Dedifferentiated amniotic fluid mesenchymal stem cell (primary cell): ENCODE measurements around the gene NLRC4.
"Not testable (repeated sequence)": the region's sequence is repeated elsewhere in the genome, so short reads cannot be mapped to it uniquely, and the experiment has no call there.

Source experiments
- DNase-seq: peaks from one replicate; pipeline ENCODE4 v3.0.0-alpha.2; 2016; ENCODE audit errors: extremely low spot score

NLRC4 gene, protein sequence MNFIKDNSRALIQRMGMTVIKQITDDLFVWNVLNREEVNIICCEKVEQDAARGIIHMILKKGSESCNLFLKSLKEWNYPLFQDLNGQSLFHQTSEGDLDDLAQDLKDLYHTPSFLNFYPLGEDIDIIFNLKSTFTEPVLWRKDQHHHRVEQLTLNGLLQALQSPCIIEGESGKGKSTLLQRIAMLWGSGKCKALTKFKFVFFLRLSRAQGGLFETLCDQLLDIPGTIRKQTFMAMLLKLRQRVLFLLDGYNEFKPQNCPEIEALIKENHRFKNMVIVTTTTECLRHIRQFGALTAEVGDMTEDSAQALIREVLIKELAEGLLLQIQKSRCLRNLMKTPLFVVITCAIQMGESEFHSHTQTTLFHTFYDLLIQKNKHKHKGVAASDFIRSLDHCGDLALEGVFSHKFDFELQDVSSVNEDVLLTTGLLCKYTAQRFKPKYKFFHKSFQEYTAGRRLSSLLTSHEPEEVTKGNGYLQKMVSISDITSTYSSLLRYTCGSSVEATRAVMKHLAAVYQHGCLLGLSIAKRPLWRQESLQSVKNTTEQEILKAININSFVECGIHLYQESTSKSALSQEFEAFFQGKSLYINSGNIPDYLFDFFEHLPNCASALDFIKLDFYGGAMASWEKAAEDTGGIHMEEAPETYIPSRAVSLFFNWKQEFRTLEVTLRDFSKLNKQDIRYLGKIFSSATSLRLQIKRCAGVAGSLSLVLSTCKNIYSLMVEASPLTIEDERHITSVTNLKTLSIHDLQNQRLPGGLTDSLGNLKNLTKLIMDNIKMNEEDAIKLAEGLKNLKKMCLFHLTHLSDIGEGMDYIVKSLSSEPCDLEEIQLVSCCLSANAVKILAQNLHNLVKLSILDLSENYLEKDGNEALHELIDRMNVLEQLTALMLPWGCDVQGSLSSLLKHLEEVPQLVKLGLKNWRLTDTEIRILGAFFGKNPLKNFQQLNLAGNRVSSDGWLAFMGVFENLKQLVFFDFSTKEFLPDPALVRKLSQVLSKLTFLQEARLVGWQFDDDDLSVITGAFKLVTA

GRCh38 chr2:32264422-32265105, at the start of gene NLRC4:
Gene NLRC4, minus strand, starts transcription at chr2:32264886. Its CDS starts 8,111 bp downstream, at chr2:32256775.
- DNase-seq, result no peak

- DNase-seq, result no peak
These were observed 45.9 kb upstream of the NLRC4 start for GRCh38 chr2:32310577-32310976.

- not testable (repeated sequence) for DNase-seq
These were observed 29.4 kb upstream of the NLRC4 start for GRCh38 chr2:32293966-32294562.

DNA sequence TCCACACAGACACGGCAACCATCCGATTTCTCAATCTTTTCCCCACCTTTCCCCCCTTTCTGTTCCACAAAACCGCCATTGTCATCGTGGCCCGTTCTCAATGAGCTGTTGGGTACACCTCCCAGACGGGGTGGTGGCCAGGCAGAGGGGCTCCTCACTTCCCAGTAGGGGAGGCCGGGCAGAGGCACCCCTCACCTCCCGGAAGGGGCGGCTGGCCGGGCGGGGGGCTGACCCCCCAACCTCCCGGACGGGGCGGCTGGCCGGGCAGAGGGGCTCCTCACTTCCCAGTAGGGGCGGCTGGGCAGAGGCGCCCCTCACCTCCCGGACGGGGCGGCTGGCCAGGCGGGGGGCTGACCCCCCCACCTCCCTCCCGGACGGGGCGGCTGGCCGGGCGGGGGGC, 28.8 kb upstream of the NLRC4 start:
- DNase-seq, result not testable (repeated sequence)

- no peak for DNase-seq
These were observed 27.1 kb upstream of the NLRC4 start for GRCh38 chr2:32291746-32292145.

GRCh38 chr2:32290000-32290339, 25.3 kb upstream of the NLRC4 start:
- no peak for DNase-seq

DNA sequence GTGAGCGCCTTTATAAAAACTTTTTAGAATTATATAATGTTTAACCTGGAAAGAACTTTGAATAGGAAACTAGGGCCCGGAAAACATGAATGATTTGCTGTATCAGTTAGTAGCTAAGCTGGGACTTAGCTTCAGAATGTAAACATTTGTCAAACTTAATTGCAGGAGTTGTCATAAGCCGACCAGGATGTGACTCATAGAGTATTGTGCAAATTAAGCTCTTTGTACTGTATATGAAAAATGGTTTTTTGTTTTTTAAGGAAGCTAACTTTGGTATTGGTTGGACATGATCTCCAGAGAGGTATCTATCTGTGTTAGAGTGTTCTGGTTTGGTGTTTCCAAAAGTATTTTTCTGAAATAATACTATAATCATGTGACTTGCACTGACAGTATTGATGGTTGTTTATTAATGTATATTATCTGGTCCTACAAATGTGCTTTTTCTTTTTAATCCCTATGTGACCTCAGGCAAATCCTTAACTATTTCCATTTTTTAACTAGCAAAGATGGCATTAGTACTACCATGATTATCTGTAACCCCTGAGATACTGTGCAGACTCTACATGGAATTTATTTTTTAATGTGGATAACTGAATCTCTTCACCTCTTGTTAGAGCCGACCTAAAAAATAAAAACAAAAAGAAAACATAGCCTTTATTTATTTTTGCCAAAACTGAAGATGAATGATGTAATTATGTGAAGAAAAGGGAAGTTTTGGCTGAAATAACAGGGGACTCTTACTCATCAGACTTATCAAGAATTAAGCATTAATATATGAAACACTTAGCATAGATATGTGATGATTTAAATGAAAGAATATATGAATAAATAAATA, 24.7 kb upstream of the NLRC4 start:
- DNase-seq, result peak; percentile 63

DNA sequence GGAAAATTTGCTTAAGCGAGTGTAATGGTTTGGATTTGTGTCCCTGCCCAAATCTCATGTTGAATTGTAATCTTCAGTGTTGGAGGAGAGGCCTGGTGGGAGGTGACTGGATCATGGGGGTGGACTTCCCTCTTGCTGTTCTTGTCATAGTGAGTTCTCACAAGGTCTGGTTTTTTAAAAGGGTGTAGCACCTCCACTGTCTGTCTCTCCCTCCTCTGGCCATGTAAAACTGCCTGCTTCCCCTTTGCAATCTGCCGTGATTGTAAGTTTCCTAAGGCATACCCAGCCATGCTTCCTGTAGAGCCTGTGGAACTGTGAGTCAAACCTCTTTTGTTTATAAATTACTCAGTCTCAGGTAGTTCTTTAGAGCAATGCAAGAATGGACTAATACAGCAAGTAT, 19.6 kb upstream of the NLRC4 start:
- DNase-seq, result no peak

DNA sequence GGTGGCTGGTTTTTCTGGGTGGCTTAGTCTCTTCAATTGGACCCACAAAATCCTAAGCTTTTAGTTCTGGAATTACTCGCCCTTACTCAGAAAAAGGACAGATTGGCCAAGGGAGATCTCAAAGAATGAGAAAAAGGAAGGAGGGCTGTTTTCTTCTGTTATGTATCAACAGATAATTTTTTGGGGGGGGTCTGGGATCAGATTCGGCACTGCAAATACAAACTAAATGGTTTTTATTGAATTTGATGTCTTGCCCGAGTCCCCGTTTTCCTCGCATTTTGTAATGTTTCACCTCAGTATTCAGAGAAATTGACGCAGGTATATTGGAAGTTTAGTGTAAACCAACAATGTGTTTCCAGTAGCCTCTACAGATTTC, 13.8 kb upstream of the NLRC4 start:
- DNase-seq, result no peak

DNA sequence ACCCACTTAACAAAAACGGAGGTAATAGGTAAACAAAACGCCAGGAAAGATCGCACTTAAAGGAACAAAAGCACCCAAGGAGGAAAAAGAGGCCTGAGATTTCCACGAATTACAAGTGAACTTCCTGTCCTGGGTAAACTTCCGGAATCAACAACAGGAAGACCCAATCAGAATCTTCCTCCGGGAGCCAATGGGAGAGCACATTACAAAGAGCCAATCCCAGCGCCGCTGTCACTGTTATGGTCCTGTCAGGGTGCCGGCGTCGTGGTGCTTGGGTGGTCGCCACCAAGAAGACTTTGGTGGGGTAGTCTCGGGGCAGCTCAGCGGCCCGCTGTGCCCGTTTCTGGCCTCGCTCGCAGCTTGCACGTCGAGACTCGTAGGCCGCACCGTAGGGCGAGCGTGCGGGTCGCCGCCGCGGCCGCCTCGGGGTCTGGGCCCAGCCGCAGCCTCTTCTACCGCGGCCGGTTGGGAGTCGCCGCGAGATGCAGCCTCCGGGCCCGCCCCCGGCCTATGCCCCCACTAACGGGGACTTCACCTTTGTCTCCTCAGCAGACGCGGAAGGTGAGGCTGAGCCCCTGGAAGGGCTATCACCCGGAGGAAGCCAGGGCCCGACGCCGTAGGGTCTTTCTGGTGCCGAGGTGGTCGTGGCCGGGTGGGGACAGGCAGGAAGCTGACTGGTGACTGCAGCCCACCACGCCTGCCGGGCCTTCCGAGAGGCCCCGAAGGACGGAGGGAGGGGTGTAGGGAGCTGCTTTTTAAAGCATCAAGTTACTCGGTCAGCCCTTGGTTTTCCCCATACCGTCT, 13.2 kb upstream of the NLRC4 start, which contains the start of gene YIPF4:
Gene YIPF4, plus strand, starts transcription at position 231 of the 804 bp plus-strand sequence. Its CDS starts 252 bp downstream, at position 483.
- DNase-seq, result peak; percentile 95

- DNase-seq, result no peak
These were observed 12.6 kb upstream of the NLRC4 start for GRCh38 chr2:32277363-32277673.

- DNase-seq, result not testable (repeated sequence)
These were observed 11.1 kb upstream of the NLRC4 start for GRCh38 chr2:32275790-32276189.

- DNase-seq, result no peak
These were observed 9.6 kb upstream of the NLRC4 start for GRCh38 chr2:32274289-32274688.

GRCh38 chr2:32272279-32272678, 7.6 kb upstream of the NLRC4 start:
- DNase-seq, result no peak

GRCh38 chr2:32271063-32271462, 6.4 kb upstream of the NLRC4 start:
- no peak for DNase-seq

- DNase-seq, result no peak
These were observed 2.6 kb downstream of the NLRC4 start for GRCh38 chr2:32262105-32262504.

DNA sequence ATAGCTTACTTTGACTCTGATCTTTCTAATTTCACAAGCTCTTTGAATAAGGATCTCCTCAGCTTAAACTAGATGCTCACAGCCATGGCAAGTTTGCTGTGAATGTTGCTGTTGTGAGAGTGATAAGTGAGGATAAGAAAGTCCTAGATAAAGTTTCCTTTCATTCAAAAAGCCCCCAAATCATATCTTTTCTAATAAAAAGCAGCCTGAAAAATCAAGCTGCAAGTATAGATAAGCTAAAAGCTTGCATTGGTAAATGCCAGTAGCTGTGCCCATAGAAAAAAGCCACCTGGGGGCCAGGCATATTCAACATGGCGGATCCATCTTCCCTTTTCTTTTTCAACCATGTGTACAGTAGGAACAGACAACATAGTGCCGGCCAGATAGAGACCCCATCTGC, 4.3 kb downstream of the NLRC4 start:
- DNase-seq, result no peak

GRCh38 chr2:32258242-32258641, 6.4 kb downstream of the NLRC4 start:
- DNase-seq, result no peak

DNA sequence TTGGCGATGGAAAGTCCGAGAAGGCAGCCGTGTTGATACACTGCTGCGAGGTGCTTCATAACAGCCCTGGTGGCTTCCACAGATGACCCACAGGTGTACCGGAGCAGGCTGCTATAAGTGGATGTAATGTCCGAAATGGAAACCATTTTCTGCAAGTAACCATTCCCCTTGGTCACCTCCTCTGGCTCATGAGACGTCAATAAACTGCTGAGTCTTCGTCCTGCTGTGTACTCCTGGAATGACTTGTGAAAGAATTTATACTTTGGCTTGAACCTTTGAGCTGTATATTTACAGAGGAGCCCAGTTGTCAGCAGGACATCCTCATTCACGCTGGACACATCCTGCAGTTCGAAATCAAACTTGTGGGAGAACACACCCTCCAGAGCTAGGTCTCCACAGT, 14.4 kb downstream of the NLRC4 start:
- DNase-seq, result no peak

DNA sequence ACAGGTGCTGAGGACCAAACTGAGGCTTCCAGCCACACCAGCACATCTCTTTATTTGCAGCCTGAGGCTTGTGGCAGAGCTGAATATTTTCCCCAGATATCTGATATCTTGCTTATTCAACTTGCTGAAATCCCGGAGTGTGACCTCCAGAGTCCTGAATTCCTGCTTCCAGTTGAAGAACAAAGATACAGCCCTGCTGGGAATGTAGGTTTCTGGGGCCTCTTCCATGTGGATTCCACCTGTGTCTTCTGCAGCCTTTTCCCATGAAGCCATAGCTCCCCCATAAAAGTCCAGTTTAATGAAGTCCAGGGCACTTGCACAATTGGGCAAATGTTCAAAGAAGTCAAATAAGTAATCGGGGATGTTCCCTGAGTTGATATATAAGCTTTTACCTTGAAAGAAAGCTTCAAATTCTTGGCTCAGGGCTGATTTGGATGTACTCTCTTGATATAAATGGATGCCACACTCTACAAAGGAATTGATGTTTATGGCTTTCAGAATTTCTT, 14.9 kb downstream of the NLRC4 start:
- DNase-seq, result peak; percentile 24
